ENCODE data around the gene RBM34.

RBM34 gene

DNA sequence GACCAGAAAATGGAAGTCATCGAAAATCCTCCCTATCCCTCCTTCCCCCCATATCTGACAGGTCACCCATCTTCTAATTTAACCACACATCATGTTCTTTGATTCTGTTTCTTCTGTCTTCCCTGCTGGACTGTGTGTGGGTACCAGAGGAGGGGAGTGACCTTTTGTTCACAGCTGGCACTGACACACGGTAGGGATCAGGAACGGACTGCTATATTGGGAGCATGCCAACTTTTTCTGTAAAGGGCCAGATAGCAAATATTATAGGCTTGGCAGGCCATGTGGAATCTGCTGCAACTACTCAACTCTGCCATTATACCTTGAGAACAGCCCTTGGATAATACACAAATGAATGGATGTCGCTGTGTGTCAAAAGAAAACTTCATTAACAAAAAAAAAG is 24.9 kb downstream of the RBM34 start:
- no peak overlapping the region for H3K27ac ChIP-seq
- TF ChIP-seq, protein P1, sequence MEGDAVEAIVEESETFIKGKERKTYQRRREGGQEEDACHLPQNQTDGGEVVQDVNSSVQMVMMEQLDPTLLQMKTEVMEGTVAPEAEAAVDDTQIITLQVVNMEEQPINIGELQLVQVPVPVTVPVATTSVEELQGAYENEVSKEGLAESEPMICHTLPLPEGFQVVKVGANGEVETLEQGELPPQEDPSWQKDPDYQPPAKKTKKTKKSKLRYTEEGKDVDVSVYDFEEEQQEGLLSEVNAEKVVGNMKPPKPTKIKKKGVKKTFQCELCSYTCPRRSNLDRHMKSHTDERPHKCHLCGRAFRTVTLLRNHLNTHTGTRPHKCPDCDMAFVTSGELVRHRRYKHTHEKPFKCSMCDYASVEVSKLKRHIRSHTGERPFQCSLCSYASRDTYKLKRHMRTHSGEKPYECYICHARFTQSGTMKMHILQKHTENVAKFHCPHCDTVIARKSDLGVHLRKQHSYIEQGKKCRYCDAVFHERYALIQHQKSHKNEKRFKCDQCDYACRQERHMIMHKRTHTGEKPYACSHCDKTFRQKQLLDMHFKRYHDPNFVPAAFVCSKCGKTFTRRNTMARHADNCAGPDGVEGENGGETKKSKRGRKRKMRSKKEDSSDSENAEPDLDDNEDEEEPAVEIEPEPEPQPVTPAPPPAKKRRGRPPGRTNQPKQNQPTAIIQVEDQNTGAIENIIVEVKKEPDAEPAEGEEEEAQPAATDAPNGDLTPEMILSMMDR (conservative IDR thresholded peaks at IDR 0.05): no peak
- no peak for TF ChIP-seq ZFX (IDR thresholded peaks at IDR 0.05)

DNA sequence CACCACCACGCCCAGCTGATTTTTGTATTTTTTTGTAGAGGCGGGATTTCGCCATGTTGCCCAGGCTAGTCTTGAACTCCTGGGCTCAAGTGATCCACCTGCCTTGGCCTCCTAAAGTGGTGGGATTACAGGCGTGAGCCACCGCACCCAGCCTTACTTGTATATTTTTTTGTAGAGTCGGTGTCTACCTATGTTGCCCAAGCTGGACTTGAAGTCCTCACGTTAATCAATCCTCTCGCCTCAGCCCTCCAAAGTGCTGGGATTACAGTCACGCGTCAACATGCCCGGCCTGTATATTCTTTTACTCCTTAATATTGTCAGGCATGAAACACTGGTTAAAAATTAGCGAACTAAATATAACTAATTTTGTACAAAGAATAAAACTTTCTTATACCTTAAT is 26.9 kb downstream of the RBM34 start:
- no peak for TF ChIP-seq ZFX (IDR thresholded peaks at IDR 0.05)
- TF ChIP-seq, protein P1 (conservative IDR thresholded peaks at IDR 0.05): no peak
- H3K27ac ChIP-seq: no peak overlapping the region

DNA sequence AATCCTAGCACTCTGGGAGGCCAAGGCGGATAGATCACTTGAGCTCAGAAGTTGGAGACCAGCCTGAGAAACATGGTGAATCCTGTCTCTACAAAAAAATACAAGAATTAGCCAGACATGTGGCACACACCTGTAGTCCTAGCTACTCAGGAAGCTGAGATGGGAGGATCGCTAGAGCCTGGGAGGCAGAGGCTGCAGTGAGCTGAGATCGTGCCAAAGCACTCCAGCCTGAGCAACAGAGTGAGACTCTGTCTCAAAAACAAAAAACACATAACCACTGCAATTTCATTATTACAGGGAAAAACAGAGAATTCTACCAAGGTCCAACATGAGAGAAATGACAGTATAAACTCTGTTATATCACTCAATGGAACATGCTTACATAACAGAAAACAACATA is 28.0 kb downstream of the RBM34 start:
- no peak for TF ChIP-seq ZFX (IDR thresholded peaks at IDR 0.05)
- TF ChIP-seq, protein P1 (conservative IDR thresholded peaks at IDR 0.05): no peak

DNA sequence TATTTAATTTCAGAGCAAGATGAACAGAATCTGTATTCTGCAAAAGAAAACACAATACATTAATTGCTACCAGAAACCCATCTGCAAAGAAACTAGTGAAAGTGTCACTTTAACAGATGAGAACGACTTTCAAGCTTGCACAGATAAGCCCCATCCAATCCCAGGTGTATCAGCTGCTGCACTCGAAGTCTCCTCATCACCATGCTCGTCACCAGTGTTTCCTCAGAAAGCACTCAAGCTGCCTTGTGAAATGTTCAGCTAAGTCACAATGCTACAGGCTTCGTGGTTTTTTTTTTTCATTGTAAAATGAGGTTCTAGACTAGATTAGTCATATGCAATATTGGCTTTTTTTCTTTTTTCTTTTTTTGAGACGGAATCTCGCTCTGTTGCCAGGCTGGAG is 29.1 kb downstream of the RBM34 start:
- no peak overlapping the region for H3K27ac ChIP-seq

More for the DNA sequence above, 28.0 kb downstream of the RBM34 start:
- no peak overlapping the region for H3K27ac ChIP-seq

DNA sequence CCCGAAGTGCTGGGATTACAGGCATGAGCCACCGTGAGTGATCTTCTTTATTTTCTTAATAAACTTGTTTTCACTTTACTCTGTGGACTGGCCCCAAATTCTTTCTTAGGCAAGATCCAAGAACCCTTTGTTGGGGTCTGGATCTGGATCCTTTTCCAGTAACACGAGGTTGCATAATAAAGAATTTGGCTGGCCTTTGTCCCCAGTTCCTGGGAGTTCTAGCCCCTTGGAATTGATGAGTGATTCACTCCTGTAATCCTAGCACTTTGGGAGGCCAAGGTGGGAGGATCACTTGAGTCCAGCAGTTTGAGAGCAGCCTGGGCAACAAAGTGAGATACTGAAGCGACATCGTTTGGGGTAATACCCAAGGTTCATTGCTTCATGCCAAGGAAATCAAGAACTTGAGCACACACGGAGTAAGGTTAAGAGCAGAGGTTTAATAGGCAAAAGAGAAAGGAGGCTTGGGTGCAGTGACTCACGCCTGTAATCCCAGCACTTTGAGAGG is 30.2 kb downstream of the RBM34 start:
- TF ChIP-seq, protein P1 (conservative IDR thresholded peaks at IDR 0.05): no peak
- no peak for TF ChIP-seq ZFX (IDR thresholded peaks at IDR 0.05)
- peak overlapping the region; percentile 99 for H3K27ac ChIP-seq

More for the DNA sequence above, 29.1 kb downstream of the RBM34 start:
- no peak for TF ChIP-seq ZFX (IDR thresholded peaks at IDR 0.05)
- TF ChIP-seq, protein P1 (conservative IDR thresholded peaks at IDR 0.05): no peak

DNA sequence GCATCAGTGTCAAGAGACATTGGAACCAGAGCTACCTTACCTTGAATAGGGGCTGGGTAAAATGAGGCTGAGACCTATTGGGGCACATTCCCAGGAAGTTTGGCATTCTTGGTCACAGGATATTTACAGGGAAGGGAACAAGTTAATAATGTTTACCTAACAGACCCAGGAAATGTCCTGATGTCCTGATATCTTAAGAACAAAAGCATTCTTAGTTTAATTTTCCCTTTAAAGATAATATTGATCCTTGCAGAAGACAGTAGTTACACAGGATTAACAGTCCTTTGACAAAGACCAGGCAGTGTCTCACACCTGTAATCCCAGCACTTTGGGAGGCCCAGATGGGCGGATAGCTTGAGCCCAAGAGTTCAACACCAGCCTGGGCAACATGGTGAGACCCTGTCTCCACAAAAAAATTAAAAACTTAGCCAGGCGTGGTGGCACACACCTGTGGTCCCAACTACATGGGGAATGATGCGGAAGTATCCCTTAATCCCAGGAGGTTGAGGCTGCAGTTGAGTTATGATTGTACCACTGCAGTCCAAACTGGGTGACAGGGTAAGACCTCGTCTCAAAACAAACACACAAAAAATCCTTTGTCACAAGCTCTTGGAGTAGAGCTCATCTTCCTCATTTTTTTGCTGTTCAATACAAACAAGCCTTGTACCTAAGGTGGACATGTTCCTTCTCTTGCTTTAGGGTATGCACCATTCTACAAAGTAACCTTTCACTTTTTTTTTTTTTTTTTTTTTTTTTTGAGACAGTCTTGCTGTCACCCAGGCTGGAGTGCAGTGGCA is 31.1 kb downstream of the RBM34 start:
- TF ChIP-seq, protein P1 (conservative IDR thresholded peaks at IDR 0.05): no peak
- no peak for TF ChIP-seq ZFX (IDR thresholded peaks at IDR 0.05)
- H3K27ac ChIP-seq: peak overlapping the region; percentile 99

All from C4-2B (cell line).